CD4-positive, alpha-beta T cell treated with Interleukin-10 for 1 hour (primary cell): ENCODE data around the gene CMTM4.
"Not testable (repeated sequence)": the region's sequence is repeated elsewhere in the genome, so short reads cannot be mapped to it uniquely, and the experiment has no call there.

Experiments used
- DNase-seq: peaks from one replicate; pipeline ENCODE4 v3.0.0-alpha.2; 2020

The CMTM4 gene

GRCh38 chr16:66668777-66669444, 27.6 kb downstream of the CMTM4 start:
- no peak for DNase-seq

- no peak for DNase-seq
These were observed 28.6 kb downstream of the CMTM4 start for GRCh38 chr16:66667944-66668343.

GRCh38 chr16:66662445-66663194, 33.9 kb downstream of the CMTM4 start:
- DNase-seq = no peak

- not testable (repeated sequence) for DNase-seq
These were observed 34.7 kb downstream of the CMTM4 start for GRCh38 chr16:66661671-66662346.

- DNase-seq = no peak
These were observed 35.4 kb downstream of the CMTM4 start for GRCh38 chr16:66661210-66661560.

GRCh38 chr16:66660422-66661209, 35.9 kb downstream of the CMTM4 start:
- no peak for DNase-seq

- no peak for DNase-seq
These were observed 37.7 kb downstream of the CMTM4 start for GRCh38 chr16:66658860-66659190.

GRCh38 chr16:66658143-66658859, 38.2 kb downstream of the CMTM4 start:
- no peak for DNase-seq

GRCh38 chr16:66656547-66656946, 40.0 kb downstream of the CMTM4 start:
- no peak for DNase-seq

GRCh38 chr16:66653581-66654350, 42.8 kb downstream of the CMTM4 start:
- no peak for DNase-seq

- no peak for DNase-seq
These were observed 43.7 kb downstream of the CMTM4 start for GRCh38 chr16:66652661-66653360.

- DNase-seq = no peak
These were observed 44.6 kb downstream of the CMTM4 start for GRCh38 chr16:66651965-66652364.

- no peak for DNase-seq
These were observed 45.1 kb downstream of the CMTM4 start for GRCh38 chr16:66651474-66651765.

- peak; percentile 83 for DNase-seq
These were observed 45.7 kb downstream of the CMTM4 start for GRCh38 chr16:66650707-66651473.

GRCh38 chr16:66649636-66650205, 46.8 kb downstream of the CMTM4 start:
- DNase-seq = no peak

GRCh38 chr16:66649167-66649566, 47.4 kb downstream of the CMTM4 start:
- no peak for DNase-seq

- DNase-seq = no peak
These were observed 48.7 kb downstream of the CMTM4 start for GRCh38 chr16:66647866-66648265.

- DNase-seq = no peak
These were observed 55.2 kb downstream of the CMTM4 start for GRCh38 chr16:66641387-66641786.

- DNase-seq = no peak
These were observed 55.7 kb downstream of the CMTM4 start for GRCh38 chr16:66640724-66641314.
